Neuronal stem cell (in vitro differentiated cells): ENCODE measurements around the gene PCDHGA10.
A peak's percentile ranks its signal among the peaks of the same experiment; 100 is the strongest.
"Not testable (repeated sequence)": the region's sequence is repeated elsewhere in the genome, so short reads cannot be mapped to it uniquely, and the experiment has no call there.

Source experiments
- DNase-seq: peaks from one replicate; pipeline ENCODE4 v3.0.0-alpha.2; 2013; ENCODE audit warnings: low spot score
- H2AFZ ChIP-seq: one replicate; pipeline ENCODE4 v1.6.1; 2013; ENCODE audit warnings: mild to moderate bottlenecking, low read length, inconsistent platforms
- H2AK5ac ChIP-seq: 2 replicates; pipeline ENCODE4 v1.6.1; 2013; ENCODE audit warnings: low read depth, mild to moderate bottlenecking, inconsistent platforms, low read length, moderate library complexity, mixed read lengths
- H2BK120ac ChIP-seq: 2 replicates; pipeline ENCODE4 v1.6.1; 2013; ENCODE audit warnings: low read depth, mild to moderate bottlenecking, inconsistent platforms, low read length, moderate library complexity, mixed read lengths
- H2BK12ac ChIP-seq: one replicate; pipeline ENCODE4 v1.6.1; 2013; ENCODE audit warnings: low read length, inconsistent platforms
- H2BK15ac ChIP-seq: 2 replicates; pipeline ENCODE4 v1.6.1; 2013; ENCODE audit warnings: mild to moderate bottlenecking, low read length, inconsistent platforms, mixed read lengths
- H2BK5ac ChIP-seq: one replicate; pipeline ENCODE4 v1.6.1; 2013; ENCODE audit warnings: inconsistent platforms, mild to moderate bottlenecking, low read length, moderate library complexity
- H3K14ac ChIP-seq: one replicate; pipeline ENCODE4 v1.6.1; 2013; ENCODE audit warnings: low read length, inconsistent platforms
- H3K18ac ChIP-seq: 2 replicates; pipeline ENCODE4 v1.6.1; 2013; ENCODE audit warnings: low read length, inconsistent platforms
- H3K23ac ChIP-seq: 2 replicates; pipeline ENCODE4 v1.6.1; 2013; ENCODE audit warnings: low read depth, mild to moderate bottlenecking, mixed read lengths, low read length, inconsistent platforms; ENCODE audit not compliant: poor library complexity
- H3K27ac ChIP-seq: replicated peaks from 3 replicates; pipeline ENCODE4 v1.5.1; 2013; ENCODE audit warnings: low read length, inconsistent platforms
- H3K27me3 ChIP-seq, 3 experiments: 2 replicates each; pipeline ENCODE4 v1.6.1; 2013; ENCODE audit warnings: low read length in 3 of 3, mild to moderate bottlenecking in 2 of 3, inconsistent platforms in 1 of 3, low read depth in 1 of 3, mixed read lengths in 1 of 3, moderate library complexity in 1 of 3; ENCODE audit not compliant: control insufficient read depth in 3 of 3, insufficient read depth in 3 of 3
- H3K36me3 ChIP-seq, 2 donors: replicated peaks in 1 of 2; 2 replicates each; pipeline ENCODE4 v1.6.1; 2013; ENCODE audit warnings: low read length in 2 of 2; ENCODE audit not compliant: control insufficient read depth in 2 of 2, insufficient read depth in 2 of 2
- H3K4ac ChIP-seq: 2 replicates; pipeline ENCODE4 v1.6.1; 2013; ENCODE audit warnings: inconsistent platforms, mild to moderate bottlenecking, low read length, moderate library complexity
- H3K4me1 ChIP-seq, 2 donors: 1 replicate in 1 of 2; 2 replicates in 1 of 2; pipeline ENCODE4 v1.6.1; 2013; ENCODE audit warnings: low read length in 2 of 2, low read depth in 1 of 2; ENCODE audit not compliant: control insufficient read depth in 2 of 2, insufficient read depth in 1 of 2
- H3K4me2 ChIP-seq: one replicate; pipeline ENCODE4 v1.6.1; 2013; ENCODE audit warnings: mild to moderate bottlenecking, low read length, inconsistent platforms; ENCODE audit not compliant: insufficient read depth, poor library complexity, severe bottlenecking
- H3K4me3 ChIP-seq, 2 donors: 2 replicates each; pipeline ENCODE4 v1.5.1; 2013; ENCODE audit warnings: low read length in 2 of 2, mild to moderate bottlenecking in 2 of 2, inconsistent platforms in 1 of 2, moderate library complexity in 1 of 2
- H3K79me1 ChIP-seq: one replicate; pipeline ENCODE4 v1.6.1; 2013; ENCODE audit warnings: low read depth, mild to moderate bottlenecking, inconsistent platforms, low read length, moderate library complexity
- H3K9ac ChIP-seq: one replicate; pipeline ENCODE4 v1.6.1; 2013; ENCODE audit warnings: mild to moderate bottlenecking, low read depth, low read length, inconsistent platforms; ENCODE audit not compliant: poor library complexity
- H3K9me3 ChIP-seq, 2 donors: replicated peaks in 1 of 2; 2 replicates each; pipeline versions ENCODE3 to v1.6.1; 2013; ENCODE audit warnings: low read length in 2 of 2, mild to moderate bottlenecking in 2 of 2, inconsistent platforms in 1 of 2, low read depth in 1 of 2, mixed read lengths in 1 of 2, moderate library complexity in 1 of 2; ENCODE audit not compliant: control insufficient read depth in 2 of 2, insufficient read depth in 1 of 2
- H4K8ac ChIP-seq: one replicate; pipeline ENCODE4 v1.6.1; 2013; ENCODE audit warnings: low read depth, mild to moderate bottlenecking, inconsistent platforms, low read length, moderate library complexity
- H4K91ac ChIP-seq: one replicate; pipeline ENCODE4 v1.6.1; 2013; ENCODE audit warnings: low read length, low read depth, mild to moderate bottlenecking, inconsistent platforms; ENCODE audit not compliant: poor library complexity
- WGBS, 2 donors: extraction: QIAGEN DNeasy Blood & Tissue Kit; methylation state at CpG; one replicate each; pipeline ENCODE4 v1.1.7; 2013; ENCODE audit warnings: missing lambda C conversion rate in 2 of 2, mixed read lengths in 1 of 2; ENCODE audit not compliant: insufficient read length in 2 of 2, insufficient replicate concordance in 1 of 2; ENCODE audit errors: extremely low coverage in 2 of 2; 5-methylcytosine and 5-hydroxymethylcytosine counted together

The PCDHGA10 gene

DNA sequence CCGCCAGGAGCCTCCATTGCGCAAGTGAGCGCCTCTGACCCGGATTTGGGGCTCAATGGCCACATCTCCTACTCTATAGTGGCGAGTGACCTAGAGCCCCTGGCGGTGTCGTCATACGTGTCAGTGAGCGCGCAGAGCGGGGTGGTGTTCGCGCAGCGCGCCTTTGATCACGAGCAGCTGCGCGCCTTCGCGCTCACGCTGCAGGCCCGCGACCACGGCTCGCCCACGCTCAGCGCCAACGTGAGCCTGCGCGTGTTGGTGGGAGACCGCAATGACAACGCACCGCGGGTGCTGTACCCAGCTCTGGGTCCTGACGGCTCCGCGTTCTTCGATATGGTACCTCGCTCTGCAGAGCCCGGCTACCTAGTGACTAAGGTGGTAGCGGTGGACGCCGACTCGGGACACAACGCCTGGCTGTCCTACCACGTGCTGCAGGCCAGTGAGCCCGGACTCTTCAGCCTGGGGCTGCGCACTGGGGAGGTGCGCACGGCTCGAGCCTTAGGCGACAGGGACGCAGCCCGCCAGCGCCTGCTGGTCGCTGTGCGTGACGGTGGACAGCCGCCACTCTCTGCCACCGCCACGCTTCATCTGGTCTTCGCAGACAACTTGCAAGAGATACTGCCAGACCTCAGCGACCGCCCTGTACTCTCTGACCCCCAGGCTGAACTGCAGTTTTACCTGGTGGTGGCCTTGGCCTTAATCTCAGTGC lies 3.0 kb upstream of the PCDHGA10 start:
- Histone ChIP-seq H2BK5ac (no peak overlapping the region), H3K9me3 (peaks cover 51 to 93% of the 10 kb centered on the region in 2 donors), H3K4ac (no peak overlapping the region), H3K14ac (no peak overlapping the region), H3K79me1 (no peaks in the 10 kb centered on the region), H4K91ac (no peak overlapping the region), H2BK15ac (no peak overlapping the region), H3K36me3 (peaks cover 17 to 35% of the 10 kb centered on the region in 2 donors), H4K8ac (no peak overlapping the region), H3K4me2 (no peak overlapping the region), H2BK12ac (no peak overlapping the region), H3K27me3 (no peaks in the 10 kb centered on the region), H3K27ac (no peak overlapping the region), H3K9ac (no peak overlapping the region), H3K4me1 (no peaks in the 10 kb centered on the region), H3K23ac (no peak overlapping the region), H3K18ac (no peak overlapping the region), H2BK120ac (no peak overlapping the region), H2AK5ac (no peak overlapping the region), H3K4me3 (no peak overlapping the region), H2AFZ (no peak overlapping the region)
- WGBS, 2 donors = no CpG with 5 or more reads among the region's 64 CpGs
- DNase-seq = no peak

DNA sequence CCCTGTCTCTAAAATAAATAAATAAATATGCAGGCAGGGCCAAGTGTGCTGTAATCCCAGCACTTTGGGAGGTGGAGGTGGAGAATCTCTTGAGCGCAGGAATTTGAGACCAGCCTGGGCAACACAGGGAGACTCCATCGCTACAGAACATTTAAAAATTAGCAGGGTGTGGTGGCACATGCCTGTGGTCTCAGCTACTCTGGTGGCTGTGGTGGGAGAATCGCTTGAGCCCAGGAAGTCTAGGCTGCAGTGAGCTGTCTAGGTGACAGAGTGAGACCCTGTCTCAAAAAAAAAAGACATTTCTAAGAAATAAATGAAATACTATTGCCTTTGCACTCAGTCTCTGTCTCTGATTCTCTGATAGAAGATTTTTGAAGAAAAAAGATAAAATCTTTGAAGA lies 1.2 kb upstream of the PCDHGA10 start:
- no peak for DNase-seq
- Histone ChIP-seq H2BK15ac (no peak overlapping the region), H2BK120ac (no peak overlapping the region), H3K18ac (no peak overlapping the region), H3K79me1 (no peaks in the 10 kb centered on the region), H2AK5ac (no peak overlapping the region), H4K91ac (no peak overlapping the region), H3K4me2 (no peak overlapping the region), H2AFZ (no peak overlapping the region), H3K27me3 (no peaks in the 10 kb centered on the region), H2BK12ac (no peak overlapping the region), H3K14ac (no peak overlapping the region), H3K27ac (no peak overlapping the region), H3K4ac (no peak overlapping the region), H3K23ac (no peak overlapping the region), H2BK5ac (no peak overlapping the region), H3K9ac (no peak overlapping the region), H3K4me1 (no peaks in the 10 kb centered on the region), H3K4me3 (no peak overlapping the region), H3K36me3 (peaks cover 18 to 44% of the 10 kb centered on the region in 2 donors), H4K8ac (no peak overlapping the region), H3K9me3 (peaks cover 49 to 93% of the 10 kb centered on the region in 2 donors)
- no CpG with 5 or more reads among the region's 3 CpGs for WGBS, 2 donors

DNA sequence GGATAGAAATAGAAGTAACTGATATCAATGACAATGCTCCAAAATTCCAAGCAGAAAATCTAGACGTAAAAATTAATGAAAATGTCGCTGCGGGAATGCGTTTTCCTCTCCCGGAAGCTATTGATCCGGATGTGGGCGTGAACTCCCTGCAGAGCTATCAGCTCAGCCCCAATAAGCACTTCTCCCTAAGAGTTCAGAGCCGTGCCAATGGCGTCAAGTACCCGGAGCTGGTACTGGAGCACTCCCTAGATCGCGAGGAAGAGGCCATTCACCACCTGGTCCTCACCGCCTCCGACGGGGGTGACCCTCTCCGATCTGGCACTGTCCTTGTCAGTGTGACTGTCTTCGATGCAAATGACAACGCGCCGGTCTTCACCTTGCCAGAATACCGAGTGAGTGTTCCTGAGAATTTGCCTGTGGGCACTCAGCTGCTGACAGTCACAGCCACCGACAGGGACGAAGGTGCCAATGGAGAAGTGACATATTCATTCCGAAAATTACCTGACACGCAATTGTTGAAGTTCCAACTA lies 818 bp downstream of the PCDHGA10 start:
- Histone ChIP-seq H3K4me2 (no peak overlapping the region), H3K4me1 (no peaks in the 10 kb centered on the region), H3K27me3 (no peaks in the 10 kb centered on the region), H3K27ac (no peak overlapping the region), H2BK12ac (no peak overlapping the region), H4K8ac (no peak overlapping the region), H2AK5ac (no peak overlapping the region), H3K14ac (no peak overlapping the region), H3K18ac (no peak overlapping the region), H3K9ac (no peak overlapping the region), H3K4ac (no peak overlapping the region), H2BK15ac (no peak overlapping the region), H3K23ac (no peak overlapping the region), H3K9me3 (peaks cover 54 to 96% of the 10 kb centered on the region in 2 donors), H2BK5ac (no peak overlapping the region), H4K91ac (no peak overlapping the region), H2BK120ac (no peak overlapping the region), H3K4me3 (peak overlapping the region; percentile 49 to 70), H3K79me1 (no peaks in the 10 kb centered on the region), H3K36me3 (peaks cover 21 to 53% of the 10 kb centered on the region in 2 donors), H2AFZ (peak overlapping the region; percentile 75)
- no peak for DNase-seq
- no CpG with 5 or more reads among the region's 25 CpGs for WGBS, 2 donors

DNA sequence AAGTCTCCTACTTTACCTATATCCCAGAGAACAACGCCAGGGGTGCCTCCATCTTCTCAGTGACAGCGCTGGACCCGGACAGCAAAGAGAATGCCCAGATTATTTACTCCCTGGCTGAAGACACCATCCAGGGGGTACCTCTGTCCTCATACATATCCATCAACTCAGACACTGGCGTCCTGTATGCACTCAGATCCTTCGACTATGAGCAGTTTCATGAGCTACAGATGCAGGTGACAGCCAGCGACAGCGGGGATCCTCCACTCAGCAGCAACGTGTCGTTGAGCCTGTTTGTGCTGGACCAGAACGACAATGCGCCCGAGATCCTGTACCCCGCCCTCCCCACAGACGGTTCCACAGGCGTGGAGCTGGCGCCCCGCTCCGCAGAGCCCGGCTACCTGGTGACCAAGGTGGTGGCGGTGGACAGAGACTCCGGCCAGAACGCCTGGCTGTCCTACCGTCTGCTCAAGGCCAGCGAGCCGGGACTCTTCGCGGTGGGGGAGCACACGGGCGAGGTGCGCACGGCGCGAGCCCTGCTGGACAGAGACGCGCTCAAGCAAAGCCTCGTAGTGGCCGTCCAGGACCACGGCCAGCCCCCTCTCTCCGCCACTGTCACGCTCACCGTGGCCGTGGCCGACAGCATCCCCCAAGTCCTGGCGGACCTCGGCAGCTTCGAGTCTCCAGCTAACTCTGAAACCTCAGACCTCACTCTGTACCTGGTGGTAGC lies 1.9 kb downstream of the PCDHGA10 start:
- not testable (repeated sequence) for H3K4me2 ChIP-seq, H3K23ac ChIP-seq, H2AK5ac ChIP-seq, H3K4me3 ChIP-seq, H2BK12ac ChIP-seq, H2BK5ac ChIP-seq, DNase-seq, H3K14ac ChIP-seq, H2BK15ac ChIP-seq, H3K9ac ChIP-seq, H3K18ac ChIP-seq, H3K4ac ChIP-seq, H2BK120ac ChIP-seq, H3K79me1 ChIP-seq, H3K4me1 ChIP-seq, H4K8ac ChIP-seq, H3K27me3 ChIP-seq, H3K27ac ChIP-seq, H4K91ac ChIP-seq, H2AFZ ChIP-seq
- Histone ChIP-seq H3K9me3 (peaks cover 54 to 96% of the 10 kb centered on the region in 2 donors), H3K36me3 (peaks cover 32 to 64% of the 10 kb centered on the region in 2 donors)
- no CpG with 5 or more reads among the region's 46 CpGs for WGBS, 2 donors
